Islet of Langerhans (tissue), 1 donor: ENCODE measurements around the gene CSF1R.
"Not testable (repeated sequence)": the region's sequence is repeated elsewhere in the genome, so short reads cannot be mapped to it uniquely, and the experiment has no call there.

ENCODE experiments used
- FAIRE-seq: peaks from one replicate; lab custom pipeline; 2011; peaks lifted over from hg19 to GRCh38; lab: Jason Lieb, UNC

Gene CSF1R

DNA sequence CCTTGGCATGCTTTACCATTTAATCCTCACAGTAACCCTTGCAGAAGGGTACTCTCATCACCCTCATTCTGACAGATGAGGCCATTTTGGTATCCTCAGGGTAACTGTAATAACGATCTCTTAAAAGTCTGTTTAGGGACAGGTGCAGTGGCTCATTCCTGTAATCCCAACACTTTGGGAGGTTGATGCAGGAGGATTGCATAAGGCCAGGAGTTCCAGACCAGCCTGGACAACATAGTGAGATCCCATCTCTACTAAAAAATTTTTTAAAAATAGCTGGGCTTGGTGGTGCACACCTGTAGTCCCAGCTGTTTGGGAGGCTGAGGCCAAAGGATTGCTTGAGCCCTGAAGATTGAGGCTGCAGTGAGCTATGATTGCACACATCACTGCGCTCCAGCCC, 31.8 kb downstream of the CSF1R start:
- no peak for FAIRE-seq

DNA sequence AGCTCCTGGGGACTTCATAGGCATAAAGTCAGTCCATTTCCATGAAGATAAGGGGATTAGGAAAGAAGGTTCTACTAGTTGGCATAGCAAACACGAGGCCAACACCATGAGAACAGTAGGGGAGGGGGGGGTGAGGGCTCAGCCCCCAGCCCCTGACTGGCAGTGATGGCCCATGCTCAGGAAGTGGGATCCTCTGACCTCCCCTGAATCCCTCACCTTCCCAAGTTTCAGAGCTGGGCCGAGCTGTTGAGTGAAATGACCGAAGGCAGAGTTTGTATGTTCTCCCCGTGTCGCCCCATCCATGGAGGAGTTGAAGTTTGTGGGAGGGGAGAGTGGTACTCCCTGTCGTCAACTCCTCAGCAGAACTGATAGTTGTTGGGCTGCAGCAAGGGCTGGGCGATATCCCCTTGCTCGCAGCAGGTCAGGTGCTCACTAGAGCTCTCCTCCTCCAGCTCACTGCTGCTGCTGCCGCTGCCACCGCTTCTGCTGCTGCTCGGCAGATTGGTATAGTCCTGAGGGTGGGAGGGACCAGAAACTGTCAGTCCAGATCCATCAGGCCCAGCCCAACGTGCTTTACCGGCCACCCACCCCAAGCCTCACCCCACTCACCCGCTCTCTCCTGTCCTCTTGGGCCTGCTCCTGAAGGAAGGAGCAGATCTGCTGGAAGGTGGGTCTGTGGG, 32.5 kb downstream of the CSF1R start:
- no peak for FAIRE-seq

DNA sequence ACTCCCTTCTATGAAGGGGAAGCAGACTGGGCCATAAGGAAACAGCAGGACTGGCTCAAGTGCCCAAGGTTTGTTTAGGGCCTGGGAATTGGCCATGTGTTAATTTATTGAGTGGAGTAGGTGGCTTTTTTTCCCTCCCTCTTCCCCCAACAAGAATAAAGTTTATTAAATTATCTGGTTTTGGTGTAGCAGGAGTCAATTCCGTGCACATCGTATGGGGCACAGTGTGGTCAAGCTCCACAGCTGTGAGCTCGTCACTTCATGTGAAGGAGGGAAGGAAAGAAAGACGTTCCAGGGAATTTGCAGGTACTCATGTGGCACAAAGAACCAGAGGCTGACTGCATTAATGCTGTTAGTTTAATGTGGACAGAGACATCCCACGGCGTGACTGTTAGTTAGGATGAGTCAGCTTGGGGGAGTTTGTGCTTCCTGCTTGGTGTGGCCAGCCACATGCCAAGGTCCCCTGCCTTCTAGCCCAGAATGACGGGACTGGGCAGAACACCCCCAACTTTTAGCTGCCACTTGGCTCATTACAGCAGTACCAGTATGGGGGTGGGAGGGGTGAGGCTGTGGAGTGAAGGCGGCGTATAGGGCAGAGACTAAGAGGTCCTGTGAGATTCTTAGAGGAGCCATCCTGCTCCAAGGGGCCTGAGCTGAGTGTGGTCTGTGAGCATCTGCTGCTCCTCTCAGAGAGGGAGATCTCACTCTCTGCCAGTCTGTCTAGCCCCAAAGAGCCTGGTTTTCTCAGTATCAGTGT, 33.2 kb downstream of the CSF1R start:
- no peak for FAIRE-seq

DNA sequence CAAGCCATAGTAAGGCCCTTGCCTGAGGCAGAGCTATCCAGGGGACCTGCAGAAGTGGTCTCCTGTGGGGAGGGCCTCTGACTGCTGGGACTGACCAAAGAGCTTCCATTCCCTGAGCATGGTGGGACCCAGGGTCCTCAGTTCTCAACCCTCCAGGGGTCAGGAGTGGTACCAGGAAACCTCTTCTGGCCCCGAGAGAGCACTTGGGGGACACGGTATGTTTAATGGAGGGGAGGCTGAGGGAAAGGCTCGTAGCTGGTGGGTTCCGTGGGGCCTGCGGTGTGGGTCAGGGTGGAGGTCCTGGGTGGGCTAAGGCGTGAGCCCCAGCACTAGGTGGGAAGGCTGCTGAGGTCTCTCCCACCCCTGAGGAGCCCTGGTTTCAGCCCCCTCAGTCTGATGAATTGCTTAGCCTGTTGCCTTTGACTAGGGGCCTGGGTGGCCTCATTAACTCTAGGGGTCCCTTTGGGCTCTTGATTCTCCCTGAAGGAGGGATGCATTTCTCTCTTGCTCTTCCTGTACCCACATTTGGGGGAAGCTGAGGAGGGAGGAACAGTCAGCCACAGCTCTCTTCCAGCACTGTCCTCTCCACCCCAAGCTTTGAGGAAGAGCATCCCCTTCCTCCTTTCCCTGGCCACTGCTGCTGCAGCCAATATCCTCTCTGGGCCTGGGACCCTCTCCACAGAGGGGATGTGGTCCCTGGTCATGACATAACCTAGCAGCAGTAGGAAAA, 34.0 kb downstream of the CSF1R start:
- FAIRE-seq: no peak

DNA sequence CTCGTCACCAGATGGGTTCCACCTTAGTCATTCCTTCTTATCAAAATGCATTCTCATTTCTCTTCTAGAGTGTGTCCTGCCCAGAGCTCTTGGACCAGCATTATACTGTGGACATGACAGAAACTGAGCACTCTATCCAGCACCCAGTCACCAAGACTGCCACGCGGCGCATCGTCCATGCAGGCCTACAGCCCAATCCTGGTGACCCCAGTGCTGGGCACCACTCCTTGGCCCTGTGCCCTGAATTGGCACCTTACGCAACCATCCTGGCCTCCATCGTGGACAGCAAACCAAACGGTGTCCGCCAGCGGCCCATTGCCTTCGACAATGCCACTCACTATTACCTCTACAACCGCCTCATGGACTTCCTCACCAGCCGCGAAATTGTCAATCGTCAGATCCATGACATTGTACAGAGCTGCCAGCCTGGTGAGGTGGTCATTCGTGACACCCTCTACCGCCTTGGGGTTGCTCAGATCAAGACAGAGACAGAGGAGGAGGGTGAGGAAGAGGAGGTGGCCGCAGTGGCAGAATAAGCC, 34.6 kb downstream of the CSF1R start:
- FAIRE-seq: no peak

DNA sequence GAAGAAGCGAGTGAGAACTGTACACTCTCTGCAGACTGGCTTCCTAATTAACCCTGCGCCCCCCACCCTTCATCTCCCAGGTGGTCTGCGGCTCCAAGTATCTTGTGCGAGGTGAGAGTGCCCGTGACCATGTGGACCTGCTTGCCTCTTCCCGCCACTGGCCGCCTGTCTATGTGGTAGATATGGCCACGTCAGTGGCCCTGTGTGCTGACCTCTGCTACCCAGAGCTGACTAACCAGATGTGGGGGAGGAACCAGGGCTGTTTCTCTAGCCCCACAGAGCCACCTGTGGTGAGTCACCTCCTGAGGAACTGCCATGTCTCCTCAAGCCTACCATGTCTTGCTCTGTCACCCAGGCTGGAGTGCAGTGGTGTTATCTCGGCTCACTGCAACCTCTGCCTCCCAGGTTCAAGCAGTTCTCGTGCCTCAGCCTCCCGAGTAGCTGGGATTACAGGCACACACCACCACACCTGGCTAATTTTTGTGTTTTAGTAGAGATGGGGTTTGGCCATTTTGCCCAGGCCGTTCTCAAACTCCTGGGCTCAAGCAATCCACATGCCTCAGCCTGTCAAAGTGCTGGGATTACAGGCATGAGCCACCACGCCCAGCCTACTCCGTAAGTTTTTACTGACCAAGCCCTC, 36.1 kb downstream of the CSF1R start:
- FAIRE-seq: not testable (repeated sequence)

DNA sequence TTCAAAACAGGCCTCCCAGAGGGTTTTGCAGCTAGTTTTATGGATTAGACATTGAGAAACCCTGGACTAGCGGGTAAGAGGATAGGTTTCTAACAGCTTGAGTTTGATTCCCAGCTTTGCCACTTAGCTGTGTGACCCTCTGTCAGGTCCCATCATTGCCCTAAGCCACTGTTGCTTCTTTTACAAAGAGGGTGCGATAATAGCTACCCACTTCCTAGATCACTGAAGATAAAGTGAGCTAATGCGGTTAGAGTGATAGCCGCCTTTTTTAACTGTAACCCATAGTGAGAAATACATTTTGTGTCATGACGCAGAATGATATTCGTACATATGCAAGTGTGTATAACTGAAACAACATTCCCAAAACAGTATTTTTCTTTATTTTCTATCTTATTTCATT, 40.3 kb downstream of the CSF1R start:
- no peak for FAIRE-seq

DNA sequence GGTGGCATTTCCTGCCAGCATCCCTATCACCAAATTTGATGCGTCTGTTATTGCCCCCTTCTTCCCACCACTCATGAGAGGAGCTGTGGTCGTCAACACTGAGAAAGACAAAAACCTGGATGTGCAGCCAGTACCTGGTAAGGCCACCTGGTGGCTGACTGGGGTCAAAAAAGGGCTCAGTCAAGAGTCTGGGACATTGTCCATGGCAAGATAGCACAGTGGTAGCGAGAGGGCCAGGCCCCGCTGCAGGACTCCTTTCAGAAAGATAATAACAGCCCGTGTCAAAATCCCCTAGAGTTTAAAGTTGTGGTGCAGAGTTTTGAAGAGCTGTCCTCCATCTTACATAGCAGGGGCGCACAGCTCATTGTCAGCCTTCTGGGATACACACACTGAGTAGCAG, 40.8 kb downstream of the CSF1R start:
- FAIRE-seq: no peak

DNA sequence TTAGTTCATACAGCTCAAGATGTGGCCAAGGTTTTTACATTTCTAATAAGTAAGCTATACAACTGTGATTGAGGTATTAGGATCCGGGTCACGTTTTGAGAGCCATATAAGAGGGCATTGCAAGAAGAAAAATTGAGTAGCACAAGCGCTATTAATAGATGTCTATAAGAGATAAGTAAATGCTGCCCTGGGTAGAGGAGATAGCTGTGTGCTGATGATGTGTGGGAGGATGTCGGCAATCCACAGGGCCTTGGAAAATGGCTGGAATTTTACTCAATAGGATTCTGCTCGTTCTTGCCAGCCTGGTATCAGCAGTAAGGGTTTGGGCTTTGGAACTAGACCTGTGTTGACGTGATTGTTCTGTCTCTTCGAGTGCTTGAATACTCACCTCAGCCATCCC, 41.6 kb downstream of the CSF1R start:
- FAIRE-seq: no peak

DNA sequence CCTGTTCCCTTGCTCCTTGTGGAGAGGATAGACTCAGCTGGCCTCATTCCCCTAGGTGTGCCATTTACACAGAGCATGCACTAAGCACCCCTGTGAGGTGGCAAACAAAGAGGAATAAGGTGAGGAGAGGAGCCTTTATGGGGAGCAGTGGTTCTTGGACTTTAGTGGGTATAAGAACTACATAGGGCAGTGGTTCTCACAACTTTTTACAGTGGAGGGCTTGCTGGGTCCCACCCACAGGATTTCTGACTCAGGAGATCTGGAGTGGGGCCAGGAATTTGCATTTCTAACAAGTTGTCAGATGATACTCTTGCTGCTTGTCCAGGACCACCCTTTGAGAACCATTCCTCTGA, 42.0 kb downstream of the CSF1R start:
- FAIRE-seq: no peak

DNA sequence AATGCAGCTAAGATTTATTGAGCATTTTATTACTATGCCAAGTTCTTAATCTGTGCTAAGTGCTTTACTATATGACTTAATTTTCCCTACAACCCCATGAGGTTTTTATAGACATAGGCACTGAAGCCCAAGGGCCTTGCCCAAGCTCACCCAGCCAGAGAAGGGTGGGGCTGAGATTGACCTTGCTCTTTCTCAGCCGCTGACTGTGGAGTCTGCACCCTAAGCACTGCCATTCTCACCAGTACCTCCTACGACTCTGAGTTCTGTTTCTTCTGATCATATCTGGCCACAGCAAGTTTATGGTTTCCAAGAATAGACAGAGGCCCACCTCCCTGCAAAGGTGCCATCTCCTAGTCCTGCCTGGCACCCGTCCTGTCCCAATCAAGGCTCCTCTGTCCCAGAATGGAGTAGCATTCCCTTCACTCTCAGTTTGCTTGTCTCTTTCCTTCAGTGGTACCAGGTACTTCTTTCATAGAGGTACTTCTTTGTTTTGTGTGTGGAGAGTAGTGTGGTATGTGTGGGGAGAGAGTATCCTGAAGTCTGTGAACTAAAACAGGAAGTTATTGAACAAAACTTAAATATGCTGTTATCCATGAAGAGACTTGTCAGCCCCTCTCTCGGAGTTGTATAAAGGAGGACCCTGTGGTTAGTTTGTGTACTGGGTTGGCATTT, 42.6 kb downstream of the CSF1R start:
- no peak for FAIRE-seq

DNA sequence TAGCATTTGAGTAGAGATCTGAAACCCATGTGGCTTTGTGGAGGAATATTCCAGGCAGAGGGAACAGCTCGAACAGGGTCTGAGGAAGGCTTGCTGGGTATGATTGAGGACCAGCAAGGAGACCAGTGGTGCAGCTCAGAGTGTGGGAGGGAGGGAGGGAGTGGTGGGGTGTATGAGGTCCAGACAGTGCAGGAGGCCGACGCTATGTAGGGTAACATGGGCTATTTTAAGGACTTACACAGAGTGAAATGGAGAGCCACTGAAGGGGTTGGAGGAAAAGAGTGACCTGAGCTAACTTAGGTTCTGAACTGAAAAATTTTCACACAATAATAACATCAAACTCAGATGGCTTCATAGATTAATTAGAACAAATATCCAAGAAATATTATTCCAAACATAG, 43.9 kb downstream of the CSF1R start:
- FAIRE-seq: no peak

DNA sequence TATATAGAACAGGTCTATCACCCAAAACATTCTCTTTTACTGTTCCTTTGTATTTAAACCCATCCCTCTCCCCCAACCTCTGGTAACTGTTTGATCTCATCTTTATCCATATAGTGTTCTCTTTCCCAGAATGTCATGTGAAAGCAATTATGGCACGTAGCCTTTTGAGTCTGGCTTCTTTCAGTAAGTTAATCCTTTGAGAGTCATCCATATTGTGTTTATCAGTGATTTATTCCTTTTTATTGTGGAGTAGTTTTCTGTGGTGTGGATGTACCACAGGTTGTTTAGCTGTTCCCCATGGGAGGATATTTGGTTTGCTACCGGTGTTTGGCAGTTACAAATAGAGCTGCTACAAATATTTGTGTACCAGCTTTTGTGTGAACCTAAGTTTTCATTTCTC, 47.8 kb downstream of the CSF1R start:
- no peak for FAIRE-seq

DNA sequence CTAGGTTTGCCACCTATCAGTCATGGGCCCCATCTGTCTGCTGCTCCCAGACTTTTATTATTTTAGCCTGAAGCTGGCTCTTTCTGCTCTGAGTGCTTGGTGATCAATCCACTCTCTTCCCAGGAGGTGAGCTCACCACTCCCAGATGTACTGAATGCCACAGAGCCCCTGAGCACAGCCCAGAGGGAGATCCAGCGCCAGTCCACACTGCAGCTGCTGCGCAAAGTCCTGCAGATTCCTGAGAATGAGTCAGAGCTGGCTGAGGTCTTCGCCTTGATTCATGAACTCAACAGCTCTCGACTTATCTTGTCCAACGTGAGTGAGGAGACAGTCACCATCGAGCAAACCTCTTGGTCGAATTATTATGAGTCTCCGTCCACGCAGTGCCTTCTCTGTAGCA, 49.8 kb downstream of the CSF1R start:
- no peak for FAIRE-seq

DNA sequence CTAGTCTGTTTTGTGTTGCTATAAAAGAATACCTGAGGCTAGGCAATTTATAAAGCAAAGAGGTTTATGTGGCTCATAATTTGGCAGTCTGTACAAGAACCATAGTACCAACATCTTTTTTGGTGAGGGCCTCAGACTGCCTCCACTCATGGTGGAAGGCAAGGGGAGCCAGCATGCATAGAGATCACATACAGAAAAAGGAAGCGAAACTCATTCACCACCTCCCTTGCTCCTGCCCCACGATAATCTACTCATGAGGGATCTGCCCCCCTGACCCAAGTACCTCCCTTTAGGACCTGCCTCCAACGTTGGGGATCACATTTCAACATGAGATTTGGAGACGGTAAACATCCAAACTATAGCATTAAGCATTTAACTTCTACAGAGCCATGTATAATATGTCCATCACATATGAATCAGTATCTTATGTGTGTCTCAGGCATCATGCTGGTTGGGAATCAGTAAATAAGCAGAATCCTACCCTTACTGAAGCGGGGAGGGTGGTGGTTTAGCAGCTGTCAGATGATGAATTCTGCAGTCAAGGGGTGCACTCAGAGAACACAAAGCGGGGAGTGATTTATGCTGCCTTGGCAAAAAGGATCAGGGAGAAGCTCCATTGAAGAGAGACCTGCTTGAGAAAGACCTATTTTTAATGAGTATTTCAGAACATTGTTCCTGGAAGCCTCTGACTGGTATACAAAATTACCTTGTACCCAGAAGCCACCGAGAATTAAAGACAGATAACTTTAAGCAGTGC, 51.0 kb downstream of the CSF1R start:
- no peak for FAIRE-seq

DNA sequence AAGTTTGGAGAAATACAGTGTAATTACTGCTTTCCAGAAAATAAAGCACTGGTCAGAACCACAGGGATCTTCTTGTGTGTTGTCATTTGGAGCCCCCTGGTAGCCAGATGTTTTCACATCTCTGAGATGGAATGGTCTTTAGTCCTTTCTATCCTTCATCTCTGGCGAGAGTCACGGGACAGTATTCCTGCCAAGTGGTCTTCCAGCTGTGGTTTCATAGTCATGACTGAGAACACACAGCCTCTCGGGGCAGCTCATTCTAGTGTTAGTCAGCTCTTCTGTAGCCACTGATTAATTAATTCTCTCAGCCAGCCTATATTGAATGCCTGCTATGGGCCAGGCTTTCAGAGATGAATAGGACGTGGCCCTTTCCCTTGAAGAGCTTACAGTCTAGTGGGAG, 51.7 kb downstream of the CSF1R start:
- no peak for FAIRE-seq

DNA sequence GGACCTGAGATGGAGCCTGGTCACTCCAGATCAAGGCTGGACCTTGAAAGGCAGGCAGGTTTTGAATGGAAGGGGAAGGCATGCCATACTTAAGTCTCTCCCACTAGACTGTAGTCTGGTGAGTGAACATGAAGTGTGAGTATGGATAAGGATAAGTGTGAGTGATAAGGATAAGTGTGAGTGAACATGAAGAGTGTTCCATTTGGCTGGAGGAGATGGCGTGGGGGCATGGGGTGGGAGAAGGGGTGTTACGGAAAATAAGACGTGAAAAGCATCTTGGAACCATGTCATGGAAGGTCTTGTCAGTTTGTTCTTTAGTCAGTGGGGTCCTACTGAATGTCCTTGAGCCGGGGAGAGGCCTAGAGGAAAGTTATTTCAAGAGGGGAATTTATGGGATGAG, 53.0 kb downstream of the CSF1R start:
- FAIRE-seq: no peak

DNA sequence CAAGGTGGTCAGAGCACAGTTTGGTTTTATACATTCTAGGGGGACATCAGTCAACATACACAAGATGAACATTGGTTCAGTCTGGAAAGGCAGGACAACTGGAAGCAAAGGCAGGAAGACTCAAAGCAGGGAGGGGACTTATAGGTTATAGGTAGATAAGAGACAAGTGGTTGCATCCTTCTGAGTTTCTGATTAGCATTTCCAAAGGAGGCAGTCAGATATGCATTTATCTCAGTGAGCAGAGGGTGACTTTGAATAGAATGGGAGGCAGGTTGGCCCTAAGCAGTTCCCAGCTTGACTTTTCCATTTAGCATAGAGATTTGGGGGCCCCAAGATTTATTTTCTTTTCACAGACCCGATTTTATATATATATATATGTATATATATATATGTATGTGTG, 58.3 kb downstream of the CSF1R start:
- FAIRE-seq: not testable (repeated sequence)

DNA sequence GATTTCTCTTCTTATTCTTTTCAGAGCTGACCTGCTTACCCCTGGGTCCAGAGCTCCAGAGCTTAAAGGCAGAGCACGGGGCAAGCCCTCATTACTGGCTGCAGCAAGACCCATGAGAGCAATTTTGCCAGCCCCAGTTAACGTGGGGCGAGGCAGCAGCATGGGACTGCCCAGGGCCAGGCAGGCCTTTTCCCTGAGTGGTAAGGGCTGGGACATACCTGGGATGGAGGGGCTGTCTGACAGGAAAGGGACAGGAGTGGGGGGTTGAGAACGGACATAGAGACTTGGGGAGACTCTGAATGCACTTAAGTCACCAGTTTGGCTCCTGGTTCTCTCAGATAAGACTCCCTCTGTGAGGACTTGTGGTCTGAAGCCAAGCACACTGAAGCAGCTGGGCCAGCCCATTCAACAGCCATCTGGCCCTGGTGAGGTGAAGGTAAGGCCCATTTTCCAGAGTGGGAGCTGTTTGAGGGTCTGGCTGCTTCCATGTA, 59.6 kb downstream of the CSF1R start:
- no peak for FAIRE-seq

DNA sequence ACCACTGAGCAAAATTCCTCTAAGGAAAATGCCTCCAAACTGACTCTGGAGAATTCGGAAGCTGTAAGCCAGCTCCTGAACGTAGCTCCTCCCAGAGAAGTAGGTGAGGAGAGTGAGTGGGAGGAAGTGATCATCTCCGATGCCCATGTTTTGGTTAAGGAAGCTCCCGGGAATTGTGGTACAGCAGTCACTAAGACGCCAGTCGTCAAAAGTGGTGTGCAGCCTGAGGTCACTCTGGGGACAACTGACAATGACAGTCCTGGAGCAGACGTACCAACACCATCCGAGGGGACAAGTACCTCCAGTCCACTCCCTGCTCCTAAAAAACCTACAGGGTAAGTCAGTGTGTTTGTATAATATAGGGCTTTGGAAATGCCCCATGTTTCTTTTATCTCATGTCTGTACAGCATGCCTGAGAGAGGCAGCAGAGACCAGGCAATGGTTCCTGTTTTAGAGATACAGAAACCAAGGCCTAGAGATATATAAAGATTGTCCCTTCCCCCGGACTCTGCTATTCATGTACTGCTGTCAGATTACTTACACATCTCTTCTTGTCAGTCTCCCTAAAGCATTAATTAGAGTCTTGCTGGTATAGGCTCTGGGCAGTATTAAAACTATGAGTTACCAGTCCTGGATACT, 61.9 kb downstream of the CSF1R start:
- FAIRE-seq: no peak

DNA sequence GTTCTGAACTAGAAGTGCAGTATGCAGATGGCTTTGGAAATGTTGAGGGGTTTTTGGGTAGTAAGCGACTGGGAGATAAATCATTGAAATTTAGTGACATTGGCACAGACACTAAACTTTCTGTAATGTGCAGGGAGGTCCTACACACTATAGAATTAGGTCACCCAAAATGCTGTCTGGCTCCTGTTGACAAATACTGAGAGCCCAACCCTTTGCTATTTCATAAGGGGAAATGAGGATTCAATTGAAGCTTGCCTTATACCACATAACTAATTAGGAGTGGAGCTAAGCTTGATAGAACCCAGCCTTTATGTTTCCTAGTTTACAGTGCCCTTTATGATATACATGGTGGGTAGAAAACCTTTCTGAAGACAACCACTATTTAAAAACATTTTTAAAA, 63.2 kb downstream of the CSF1R start:
- FAIRE-seq: no peak
